Fibroblast of the aortic adventitia (primary cell): ENCODE measurements around the gene SDHB. TPM values are rescaled to one million over a fixed set of nuclear protein-coding genes. Genes with fewer than 3 reads are reported as not detected.

ENCODE experiments used
- DNase-seq: peaks from one replicate; pipeline ENCODE4 v3.0.0-alpha.2; 2010; ENCODE audit warnings: low read depth
- H3K4me3 ChIP-seq: 2 replicates; pipeline ENCODE4 v1.5.1; 2011; ENCODE audit warnings: low read depth, mild to moderate bottlenecking, control low read depth, low read length, moderate library complexity
- total RNA-seq: library from RNA; depleted of rRNA; stranded (reverse); fragments of >200 nt; gene quantifications from 2 replicates; pipeline ENCODE4 v1.2.3, GENCODE V29; 2012; ENCODE audit warnings: low replicate concordance
- TF ChIP-seq, protein P1 (sequence below): IDR thresholded peaks from 2 replicates; pipeline ENCODE4 v1.5.1; 2011; ENCODE audit warnings: mild to moderate bottlenecking, low read length, control low read depth, inconsistent platforms; ENCODE audit not compliant: insufficient read depth

SDHB gene
- total RNA-seq, 1 donor = 106 TPM

GRCh38 chr1:17078991-17079868, 25.4 kb upstream of the SDHB start:
- H3K4me3 ChIP-seq = no peak overlapping the region
- DNase-seq = no peak
- TF ChIP-seq, protein P1, sequence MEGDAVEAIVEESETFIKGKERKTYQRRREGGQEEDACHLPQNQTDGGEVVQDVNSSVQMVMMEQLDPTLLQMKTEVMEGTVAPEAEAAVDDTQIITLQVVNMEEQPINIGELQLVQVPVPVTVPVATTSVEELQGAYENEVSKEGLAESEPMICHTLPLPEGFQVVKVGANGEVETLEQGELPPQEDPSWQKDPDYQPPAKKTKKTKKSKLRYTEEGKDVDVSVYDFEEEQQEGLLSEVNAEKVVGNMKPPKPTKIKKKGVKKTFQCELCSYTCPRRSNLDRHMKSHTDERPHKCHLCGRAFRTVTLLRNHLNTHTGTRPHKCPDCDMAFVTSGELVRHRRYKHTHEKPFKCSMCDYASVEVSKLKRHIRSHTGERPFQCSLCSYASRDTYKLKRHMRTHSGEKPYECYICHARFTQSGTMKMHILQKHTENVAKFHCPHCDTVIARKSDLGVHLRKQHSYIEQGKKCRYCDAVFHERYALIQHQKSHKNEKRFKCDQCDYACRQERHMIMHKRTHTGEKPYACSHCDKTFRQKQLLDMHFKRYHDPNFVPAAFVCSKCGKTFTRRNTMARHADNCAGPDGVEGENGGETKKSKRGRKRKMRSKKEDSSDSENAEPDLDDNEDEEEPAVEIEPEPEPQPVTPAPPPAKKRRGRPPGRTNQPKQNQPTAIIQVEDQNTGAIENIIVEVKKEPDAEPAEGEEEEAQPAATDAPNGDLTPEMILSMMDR = no peak

DNA sequence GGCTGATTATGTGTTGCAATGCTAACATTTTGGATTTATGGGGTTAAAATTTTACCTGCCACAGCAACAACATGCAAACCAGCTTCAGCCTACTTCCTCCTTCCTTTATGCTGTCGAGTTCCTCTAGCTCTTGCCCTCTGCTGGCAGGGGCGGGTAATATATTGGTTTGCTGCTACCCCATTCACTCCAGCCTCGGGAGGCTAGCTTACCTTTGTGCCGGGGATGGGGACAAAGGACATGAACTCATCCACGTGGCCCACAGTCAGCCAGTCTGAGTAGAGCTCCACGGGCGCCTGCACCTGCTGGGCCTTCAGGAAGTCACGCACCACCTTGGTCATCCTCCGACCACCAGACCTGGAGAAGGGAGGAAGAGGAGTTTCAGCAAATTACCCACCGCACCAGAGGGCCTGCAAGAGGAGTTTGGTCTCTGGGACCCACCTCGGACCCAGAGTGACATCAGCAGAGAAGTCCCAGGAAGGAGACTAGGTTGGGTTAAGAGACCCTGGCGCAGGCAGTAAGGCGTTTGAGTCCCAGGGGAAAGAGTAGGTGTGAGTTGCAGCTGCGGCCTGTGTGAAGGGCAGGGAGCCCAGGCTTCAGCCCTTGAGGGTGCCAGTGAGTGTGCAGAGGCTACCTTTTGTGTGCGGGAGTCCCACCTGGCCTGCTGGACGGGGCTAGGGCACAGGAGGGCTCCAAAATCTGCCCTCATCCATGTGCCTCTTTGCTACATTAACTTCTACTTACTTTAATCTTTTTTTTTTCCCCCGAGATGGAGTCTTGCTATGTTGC, 21.8 kb upstream of the SDHB start:
- TF ChIP-seq, protein P1 = peak; percentile 42
- H3K4me3 ChIP-seq = no peak overlapping the region
- no peak for DNase-seq

DNA sequence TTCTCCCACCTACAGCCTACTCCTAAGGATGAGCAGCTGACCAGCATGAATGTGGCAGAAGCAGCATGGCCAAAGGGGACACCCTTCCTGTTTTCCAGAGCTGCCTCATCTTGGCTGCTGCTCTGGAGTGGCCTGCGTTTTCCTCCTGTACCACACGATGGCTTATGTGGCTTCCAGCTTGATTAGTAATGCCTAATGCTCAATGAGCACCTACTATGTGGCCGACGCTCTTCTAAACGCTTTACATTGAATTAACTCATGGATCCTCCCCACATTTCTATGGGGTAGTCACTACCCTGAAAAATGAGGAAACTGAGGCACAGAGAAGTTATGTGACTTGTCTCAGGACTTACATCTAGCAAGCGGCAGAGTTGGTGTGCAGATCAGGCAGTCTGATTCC, 18.0 kb upstream of the SDHB start:
- TF ChIP-seq, protein P1 = no peak
- no peak overlapping the region for H3K4me3 ChIP-seq
- DNase-seq = no peak

- no peak for DNase-seq
- H3K4me3 ChIP-seq = no peak overlapping the region
- TF ChIP-seq, protein P1 = no peak
Observed at GRCh38 chr1:17070163-17070525, 16.3 kb upstream of the SDHB start.

GRCh38 chr1:17069452-17070162, 15.8 kb upstream of the SDHB start:
- H3K4me3 ChIP-seq = no peak overlapping the region
- DNase-seq = no peak
- TF ChIP-seq, protein P1 = no peak

DNA sequence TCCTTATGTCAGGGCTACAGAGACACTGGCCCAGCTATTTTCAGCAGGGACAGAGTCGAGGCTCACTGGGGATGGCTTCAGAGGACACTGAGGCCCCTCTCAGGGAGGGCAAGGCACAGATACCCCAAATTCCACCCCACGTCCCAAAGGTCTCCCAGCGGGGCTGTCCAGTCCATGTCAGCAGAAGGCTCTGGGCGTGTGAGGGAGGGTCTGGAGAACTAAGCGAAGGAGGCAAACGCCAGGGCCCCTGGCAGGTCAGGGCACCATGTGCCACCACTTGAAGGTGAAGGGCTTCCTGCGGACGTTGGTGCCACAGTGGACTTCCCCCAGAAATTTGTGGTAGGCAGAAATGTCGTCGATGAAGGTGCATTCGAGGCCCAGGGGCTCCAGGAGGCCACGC, 15.0 kb upstream of the SDHB start:
- H3K4me3 ChIP-seq = no peak overlapping the region
- TF ChIP-seq, protein P1 = no peak
- DNase-seq = no peak
